ENCODE results near the gene PLEKHA4. TPM values are rescaled to one million over a fixed set of nuclear protein-coding genes. Genes with fewer than 3 reads are reported as not detected.
"Not testable (repeated sequence)": the region's sequence is repeated elsewhere in the genome, so short reads cannot be mapped to it uniquely, and the experiment has no call there.

PLEKHA4 gene
- total and polyA plus RNA-seq, 2 donors (not counting 1 experiment from before 2014, with no cell fraction given) = 4.3 to 6.2 TPM

- Histone ChIP-seq H3K27ac (ENCODE audit: low read length in 2 of 2) (no peak overlapping the region), H3K4me2 (replicated peaks; ENCODE audit: low read depth, low read length, poor library complexity, severe bottlenecking) (peak overlapping the region; percentile 67), H3K9me3 (ENCODE audit: control extremely low read depth in 1 of 3, control insufficient read depth in 2 of 3, insufficient read depth in 1 of 3, low read length in 2 of 3) (peaks cover 0 to 7% (median 0%) of the 10 kb centered on the region in 3 donors), H3K27me3 (replicated peaks in 1 of 4; ENCODE audit: control extremely low read depth in 1 of 4, control insufficient read depth in 3 of 4, insufficient read depth in 4 of 4, low read length in 3 of 4) (peaks cover 0 to 30% (median 10%) of the 10 kb centered on the region in 4 experiments), H4K20me1 (ENCODE audit: control insufficient read depth, insufficient read depth, low read length, poor library complexity, severe bottlenecking) (no peaks in the 10 kb centered on the region), H3K4me1 (ENCODE audit: control insufficient read depth in 2 of 2, insufficient read depth in 2 of 2, low read length in 2 of 2) (peaks cover 8 to 18% of the 10 kb centered on the region in 2 donors), H3K36me3 (replicated peaks in 1 of 2; ENCODE audit: control extremely low read depth in 1 of 2, control insufficient read depth in 1 of 2, extremely low read depth in 1 of 2, insufficient read depth in 2 of 2, low read length in 1 of 2) (no peaks in the 10 kb centered on the region), H3K4me3 (ENCODE audit: control extremely low read depth in 1 of 5, extremely low read depth in 1 of 5, insufficient read depth in 1 of 5, low read depth in 2 of 5, low read length in 4 of 5) (no peak overlapping the region), H3K9ac (ENCODE audit: low read length) (no peak overlapping the region), H2AFZ (ENCODE audit: insufficient read depth, low read depth, low read length, poor library complexity, severe bottlenecking) (no peak overlapping the region), H3K79me2 (ENCODE audit: control insufficient read depth, insufficient read depth, low read length) (peaks cover 6% of the 10 kb centered on the region)
- 59% methylated on average over 21 of the region's 21 CpGs for WGBS (ENCODE audit: insufficient coverage)
- Mint-ChIP-seq H3K27me3 (peaks cover 22% of the 10 kb centered on the region), H3K27ac (no peak overlapping the region), H3K4me1 (peaks cover 23% of the 10 kb centered on the region), H3K9me3 (ENCODE audit: insufficient read depth) (no peaks in the 10 kb centered on the region), H3K4me3 (no peak overlapping the region)
- intact Hi-C loops (cut with micrococcal nuclease) = no loop called here
- CTCF ChIA-PET = interaction anchor here (0.5 kb wide), 1 partner anchor 1651 kb away, joined by 3 read pairs; no protein-coding TSS in a partner anchor
- DNase-seq (no peak), ATAC-seq (ENCODE audit: low read depth) (no peak)
- no peak for TF ChIP-seq EZH2 (IDR thresholded peaks at IDR 0.05; ENCODE audit: borderline replicate concordance, insufficient read depth, low read depth, low read length, poor library complexity, severe bottlenecking)
- no peak for TF ChIP-seq CTCF (IDR thresholded peaks at IDR 0.05)
- POLR2A ChIA-PET = interaction anchor here (1.7 kb wide), 1 partner anchor 67 kb away, joined by 4 read pairs; no protein-coding TSS in a partner anchor
Observed at GRCh38 chr19:48895226-48895625, 26.8 kb upstream of the PLEKHA4 start.

DNA sequence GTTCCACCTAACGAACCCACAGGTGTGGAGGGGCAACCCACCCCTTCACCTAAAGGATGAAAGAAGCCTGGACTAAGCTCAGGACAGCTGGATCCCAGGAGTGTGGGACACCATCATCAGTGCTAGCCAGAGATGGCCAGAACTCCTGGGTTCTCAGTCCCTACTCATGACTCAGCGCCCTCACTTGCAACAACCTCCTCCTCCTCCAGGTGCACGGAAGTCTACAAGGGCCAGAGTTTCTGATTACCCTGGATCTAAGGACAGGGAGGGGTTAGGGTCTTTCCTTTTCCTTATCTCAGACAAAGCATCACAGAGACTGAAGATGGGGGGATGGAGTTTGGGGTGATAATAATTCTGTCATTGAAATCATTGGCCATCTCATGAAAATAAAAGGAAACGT, 22.1 kb upstream of the PLEKHA4 start:
- Histone ChIP-seq H3K36me3 (replicated peaks in 1 of 2; ENCODE audit: control extremely low read depth in 1 of 2, control insufficient read depth in 1 of 2, extremely low read depth in 1 of 2, insufficient read depth in 2 of 2, low read length in 1 of 2) (no peaks in the 10 kb centered on the region), H3K9ac (ENCODE audit: low read length) (no peak overlapping the region), H3K9me3 (ENCODE audit: control extremely low read depth in 1 of 3, control insufficient read depth in 2 of 3, insufficient read depth in 1 of 3, low read length in 2 of 3) (no peaks in the 10 kb centered on the region), H3K4me2 (replicated peaks; ENCODE audit: low read depth, low read length, poor library complexity, severe bottlenecking) (no peak overlapping the region), H3K4me3 (ENCODE audit: control extremely low read depth in 1 of 5, extremely low read depth in 1 of 5, insufficient read depth in 1 of 5, low read depth in 2 of 5, low read length in 4 of 5) (no peak overlapping the region), H3K27ac (ENCODE audit: low read length in 2 of 2) (no peak overlapping the region), H3K4me1 (ENCODE audit: control insufficient read depth in 2 of 2, insufficient read depth in 2 of 2, low read length in 2 of 2) (peaks cover under 1 to 3% of the 10 kb centered on the region in 2 donors), H4K20me1 (ENCODE audit: control insufficient read depth, insufficient read depth, low read length, poor library complexity, severe bottlenecking) (no peaks in the 10 kb centered on the region), H3K79me2 (ENCODE audit: control insufficient read depth, insufficient read depth, low read length) (no peaks in the 10 kb centered on the region), H3K27me3 (replicated peaks in 1 of 4; ENCODE audit: control extremely low read depth in 1 of 4, control insufficient read depth in 3 of 4, insufficient read depth in 4 of 4, low read length in 3 of 4) (peaks cover 0 to 13% (median 6%) of the 10 kb centered on the region in 4 experiments), H2AFZ (ENCODE audit: insufficient read depth, low read depth, low read length, poor library complexity, severe bottlenecking) (no peak overlapping the region)
- CTCF ChIA-PET = interaction anchor here (0.7 kb wide), 1 partner anchor 1259 kb away, joined by 3 read pairs; no protein-coding TSS in a partner anchor
- WGBS (ENCODE audit: insufficient coverage) = 88% methylated on average over 1 of the region's 4 CpGs
- no peak for TF ChIP-seq CTCF (IDR thresholded peaks at IDR 0.05)
- no peak for TF ChIP-seq EZH2 (IDR thresholded peaks at IDR 0.05; ENCODE audit: borderline replicate concordance, insufficient read depth, low read depth, low read length, poor library complexity, severe bottlenecking)
- intact Hi-C loops (cut with micrococcal nuclease) = no loop called here
- no peak overlapping the region for H3K27ac Mint-ChIP-seq
- POLR2A ChIA-PET = no interaction called here
- H3K4me3 Mint-ChIP-seq = peak overlapping the region; percentile 13
- H3K4me1 Mint-ChIP-seq = peaks cover 14% of the 10 kb centered on the region
- H3K27me3 Mint-ChIP-seq = peaks cover 16% of the 10 kb centered on the region
- ATAC-seq (ENCODE audit: low read depth) = no peak
- no peak for DNase-seq
- H3K9me3 Mint-ChIP-seq (ENCODE audit: insufficient read depth) = no peaks in the 10 kb centered on the region

- DNase-seq; H3K4me3 ChIP-seq (ENCODE audit: control extremely low read depth in 1 of 5, extremely low read depth in 1 of 5, insufficient read depth in 1 of 5, low read depth in 2 of 5, low read length in 4 of 5); H3K27me3 Mint-ChIP-seq; H3K9me3 ChIP-seq (ENCODE audit: control extremely low read depth in 1 of 3, control insufficient read depth in 2 of 3, insufficient read depth in 1 of 3, low read length in 2 of 3); CTCF ChIA-PET; H3K4me1 ChIP-seq (ENCODE audit: control insufficient read depth in 2 of 2, insufficient read depth in 2 of 2, low read length in 2 of 2); H3K36me3 ChIP-seq (replicated peaks in 1 of 2; ENCODE audit: control extremely low read depth in 1 of 2, control insufficient read depth in 1 of 2, extremely low read depth in 1 of 2, insufficient read depth in 2 of 2, low read length in 1 of 2); H3K4me2 ChIP-seq (replicated peaks; ENCODE audit: low read depth, low read length, poor library complexity, severe bottlenecking); H3K27me3 ChIP-seq (replicated peaks in 1 of 4; ENCODE audit: control extremely low read depth in 1 of 4, control insufficient read depth in 3 of 4, insufficient read depth in 4 of 4, low read length in 3 of 4); H3K9me3 Mint-ChIP-seq (ENCODE audit: insufficient read depth); H3K27ac Mint-ChIP-seq; intact Hi-C loops (cut with micrococcal nuclease); H2AFZ ChIP-seq (ENCODE audit: insufficient read depth, low read depth, low read length, poor library complexity, severe bottlenecking); H3K27ac ChIP-seq (ENCODE audit: low read length in 2 of 2); H4K20me1 ChIP-seq (ENCODE audit: control insufficient read depth, insufficient read depth, low read length, poor library complexity, severe bottlenecking); H3K79me2 ChIP-seq (ENCODE audit: control insufficient read depth, insufficient read depth, low read length); ATAC-seq (ENCODE audit: low read depth); H3K9ac ChIP-seq (ENCODE audit: low read length); H3K4me3 Mint-ChIP-seq: not testable (repeated sequence)
- peaks cover 11% of the 10 kb centered on the region for H3K4me1 Mint-ChIP-seq
- POLR2A ChIA-PET = interaction anchor here (0.7 kb wide), 1 partner anchor 16 kb away, joined by 5 read pairs; no protein-coding TSS in a partner anchor
- WGBS (ENCODE audit: insufficient coverage) = no CpG with 5 or more reads among the region's 3 CpGs
Observed at GRCh38 chr19:48889496-48889895, 21.1 kb upstream of the PLEKHA4 start.
